Measurements from ENCODE around the gene FOXN3.

DNA sequence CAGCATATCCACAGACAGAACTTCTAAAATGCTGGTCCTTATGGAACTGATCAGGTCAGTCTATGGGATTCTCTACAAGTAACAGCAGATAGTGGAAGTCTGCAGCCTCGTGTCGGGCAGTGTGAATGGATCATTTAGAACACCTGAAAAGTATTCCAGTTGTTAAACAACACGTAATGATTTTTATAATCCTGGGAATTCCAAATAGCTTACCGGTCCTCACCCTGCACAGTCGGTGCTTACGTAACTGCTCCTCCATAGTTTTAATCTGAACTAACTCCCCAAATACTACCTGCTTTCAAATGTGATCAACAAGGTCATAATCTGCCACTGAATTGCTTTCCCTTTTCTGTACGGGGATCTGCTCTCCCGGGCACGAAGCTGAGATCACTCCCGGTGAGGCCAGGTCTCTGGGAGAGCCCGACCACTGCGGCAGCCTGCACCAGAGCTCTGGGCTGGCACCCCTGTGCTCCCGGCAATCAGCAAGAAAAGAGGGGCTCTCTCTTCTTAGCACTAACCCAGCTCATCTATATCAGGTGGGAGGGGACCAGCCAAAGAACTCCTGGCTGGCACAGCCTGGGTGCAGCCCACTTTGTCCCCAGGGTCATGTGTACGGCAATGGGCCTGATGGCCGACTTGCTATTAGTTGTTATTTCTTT is 157.0 kb downstream of the FOXN3 start:
- TF ChIP-seq, protein P1, sequence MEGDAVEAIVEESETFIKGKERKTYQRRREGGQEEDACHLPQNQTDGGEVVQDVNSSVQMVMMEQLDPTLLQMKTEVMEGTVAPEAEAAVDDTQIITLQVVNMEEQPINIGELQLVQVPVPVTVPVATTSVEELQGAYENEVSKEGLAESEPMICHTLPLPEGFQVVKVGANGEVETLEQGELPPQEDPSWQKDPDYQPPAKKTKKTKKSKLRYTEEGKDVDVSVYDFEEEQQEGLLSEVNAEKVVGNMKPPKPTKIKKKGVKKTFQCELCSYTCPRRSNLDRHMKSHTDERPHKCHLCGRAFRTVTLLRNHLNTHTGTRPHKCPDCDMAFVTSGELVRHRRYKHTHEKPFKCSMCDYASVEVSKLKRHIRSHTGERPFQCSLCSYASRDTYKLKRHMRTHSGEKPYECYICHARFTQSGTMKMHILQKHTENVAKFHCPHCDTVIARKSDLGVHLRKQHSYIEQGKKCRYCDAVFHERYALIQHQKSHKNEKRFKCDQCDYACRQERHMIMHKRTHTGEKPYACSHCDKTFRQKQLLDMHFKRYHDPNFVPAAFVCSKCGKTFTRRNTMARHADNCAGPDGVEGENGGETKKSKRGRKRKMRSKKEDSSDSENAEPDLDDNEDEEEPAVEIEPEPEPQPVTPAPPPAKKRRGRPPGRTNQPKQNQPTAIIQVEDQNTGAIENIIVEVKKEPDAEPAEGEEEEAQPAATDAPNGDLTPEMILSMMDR (IDR thresholded peaks at IDR 0.05), result no peak
- TF ChIP-seq ZFX (IDR thresholded peaks at IDR 0.05; ENCODE audit: borderline replicate concordance), result no peak

Measured in 22Rv1 (cell line).